ENCODE measurements around the gene PTPRG. TPM values are rescaled to one million over a fixed set of nuclear protein-coding genes. Genes with fewer than 3 reads are reported as not detected.

The PTPRG gene
- total and polyA plus RNA-seq, 10 of the 15 experiments (the other 5 are each of a cell fraction or from before 2014, with no cell fraction given): 0.29 to 20.7 (median 1.4) TPM

DNA sequence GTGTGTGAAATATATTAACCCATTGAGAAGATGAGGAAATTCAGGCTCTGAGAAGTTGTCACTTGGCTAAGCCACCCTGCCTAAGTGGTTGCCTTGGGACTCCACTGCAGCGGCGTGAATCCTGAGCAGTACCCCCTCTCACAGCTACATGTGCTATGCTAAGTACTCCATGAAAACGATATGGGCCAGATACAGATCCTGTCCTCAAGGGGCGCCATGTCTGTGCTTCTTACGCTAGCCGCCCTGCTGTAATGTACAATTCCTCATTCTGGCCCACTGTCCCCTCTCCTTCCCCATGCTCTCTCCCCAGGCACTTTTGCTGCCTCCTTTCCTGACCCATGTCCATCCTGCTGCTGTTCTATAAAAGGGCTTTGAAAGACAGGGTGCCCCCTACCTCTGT is 671.7 kb downstream of the PTPRG start (continued):
- TF ChIP-seq SMARCA5 (IDR thresholded peaks at IDR 0.05) (no peak), POLR2AphosphoS2 (IDR thresholded peaks at IDR 0.05; ENCODE audit: low read depth, low read length) (no peak), BCL11A (IDR thresholded peaks at IDR 0.05; ENCODE audit: low read depth, low read length) (no peak), MTA2 (IDR thresholded peaks at IDR 0.05; ENCODE audit: low read depth) (no peak), HCFC1 (IDR thresholded peaks at IDR 0.05; ENCODE audit: low read length) (no peak)

DNA sequence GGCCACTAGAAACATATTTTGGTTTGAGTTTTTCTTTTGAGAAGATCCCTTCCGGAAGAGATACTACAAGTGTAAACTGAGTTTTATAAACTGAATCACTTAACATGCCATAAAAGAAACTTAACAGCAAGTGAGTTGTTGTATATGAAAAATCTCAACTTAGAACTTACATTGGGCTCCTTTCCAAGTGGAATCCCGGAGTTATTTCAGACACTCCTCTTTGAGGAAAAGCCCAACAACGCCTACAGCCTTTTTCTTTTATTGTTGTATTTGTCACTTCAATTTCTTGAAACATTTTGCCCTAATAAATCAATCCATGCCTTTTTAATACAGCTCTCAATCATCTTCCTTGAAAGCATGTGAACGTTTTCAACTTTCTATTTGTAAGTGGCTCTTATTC is 674.6 kb downstream of the PTPRG start:
- ATAC-seq (no peak), FAIRE-seq (no peak), DNase-seq (ENCODE audit: low read depth, low spot score) (no peak)
- H3K9ac ChIP-seq (ENCODE audit: control insufficient read depth, insufficient read depth, low read length): no peak overlapping the region
- no peaks in the 10 kb centered on the region for H3K79me2 ChIP-seq (ENCODE audit: control insufficient read depth, insufficient read depth, low read length)
- H3K36me3 ChIP-seq (ENCODE audit: control insufficient read depth in 2 of 2, insufficient read depth in 2 of 2, low read length in 1 of 2): no peaks in the 10 kb centered on the region
- no peaks in the 10 kb centered on the region for H4K20me1 ChIP-seq (ENCODE audit: control insufficient read depth, insufficient read depth)
- H3K4me1 ChIP-seq (ENCODE audit: control insufficient read depth, insufficient read depth, low read length): no peaks in the 10 kb centered on the region
- in situ Hi-C loops (cut with MboI) (no loop called here), intact Hi-C loops (cut with micrococcal nuclease; ENCODE audit: unreplicated experiment) (no loop called here)
- H3K9me3 ChIP-seq (replicated peaks; ENCODE audit: control insufficient read depth, insufficient read depth, low read length): no peaks in the 10 kb centered on the region
- H3K27ac ChIP-seq (ENCODE audit: control insufficient read depth, insufficient read depth): no peak overlapping the region
- H3K4me3 ChIP-seq: no peak overlapping the region
- TF ChIP-seq BMI1 (IDR thresholded peaks at IDR 0.05; ENCODE audit: borderline replicate concordance): no peak
- ChIA-PET SMC1A (ENCODE audit: uncharacterized antibody, unreplicated experiment) (interaction anchor here (0.8 to 4.3 kb wide), 5 partner anchors 15 to 98 kb away, joined by 3 to 58 read pairs (median 18); no protein-coding TSS in a partner anchor), POLR2A (no interaction called here), CTCF (interaction anchor here (1.3 to 4.9 kb wide), 3 partner anchors 14 to 35 kb away, joined by 3 to 41 read pairs (median 5); no protein-coding TSS in a partner anchor), RAD21 (ENCODE audit: unreplicated experiment) (interaction anchor here (0.7 to 3.1 kb wide), 3 partner anchors 26 to 671 kb away, joined by 3 to 30 read pairs (median 4); no protein-coding TSS in a partner anchor)
- H3K4me2 ChIP-seq (ENCODE audit: control insufficient read depth, insufficient read depth): no peak overlapping the region
- no TSS peak for BruUV-seq (replicated peaks)
- H2AFZ ChIP-seq (ENCODE audit: control insufficient read depth, low read depth, low read length): no peak overlapping the region
- 27% methylated on average over 4 of the region's 4 CpGs for WGBS (ENCODE audit: insufficient coverage, insufficient replicate concordance, low lambda C conversion rate, missing lambda C conversion rate)
- H3K27me3 ChIP-seq (replicated peaks in 1 of 2; ENCODE audit: control insufficient read depth in 2 of 2, insufficient read depth in 2 of 2, low read length in 1 of 2): no peaks in the 10 kb centered on the region
